ENCODE results near the gene MAPK10. TPM values are rescaled to one million over a fixed set of nuclear protein-coding genes. Genes with fewer than 3 reads are reported as not detected.

Gene MAPK10
- total and polyA plus RNA-seq, 2 of the 8 experiments (the other 6 are each of a cell fraction or from before 2014, with no cell fraction given), result 2.5 to 3.1 TPM

DNA sequence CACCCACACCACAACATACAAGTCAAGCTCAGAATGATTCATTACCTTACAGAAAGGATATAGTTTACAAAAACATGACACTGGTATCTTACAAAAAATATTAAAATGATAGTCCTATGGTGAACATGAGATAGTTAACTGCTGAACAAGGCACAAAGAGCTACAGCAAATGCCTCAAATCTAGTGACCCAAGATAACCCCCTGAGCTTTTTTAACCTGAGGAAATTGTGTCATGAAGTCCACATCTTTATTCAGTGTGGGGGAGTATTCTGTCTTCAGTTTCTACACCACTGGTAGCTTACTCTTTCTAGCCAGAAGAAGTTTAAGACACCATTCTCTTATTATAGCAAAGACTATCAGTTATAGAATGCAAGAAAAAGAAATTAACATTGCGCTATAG is 218.7 kb downstream of the MAPK10 start (continued):
- TF ChIP-seq, protein P1, sequence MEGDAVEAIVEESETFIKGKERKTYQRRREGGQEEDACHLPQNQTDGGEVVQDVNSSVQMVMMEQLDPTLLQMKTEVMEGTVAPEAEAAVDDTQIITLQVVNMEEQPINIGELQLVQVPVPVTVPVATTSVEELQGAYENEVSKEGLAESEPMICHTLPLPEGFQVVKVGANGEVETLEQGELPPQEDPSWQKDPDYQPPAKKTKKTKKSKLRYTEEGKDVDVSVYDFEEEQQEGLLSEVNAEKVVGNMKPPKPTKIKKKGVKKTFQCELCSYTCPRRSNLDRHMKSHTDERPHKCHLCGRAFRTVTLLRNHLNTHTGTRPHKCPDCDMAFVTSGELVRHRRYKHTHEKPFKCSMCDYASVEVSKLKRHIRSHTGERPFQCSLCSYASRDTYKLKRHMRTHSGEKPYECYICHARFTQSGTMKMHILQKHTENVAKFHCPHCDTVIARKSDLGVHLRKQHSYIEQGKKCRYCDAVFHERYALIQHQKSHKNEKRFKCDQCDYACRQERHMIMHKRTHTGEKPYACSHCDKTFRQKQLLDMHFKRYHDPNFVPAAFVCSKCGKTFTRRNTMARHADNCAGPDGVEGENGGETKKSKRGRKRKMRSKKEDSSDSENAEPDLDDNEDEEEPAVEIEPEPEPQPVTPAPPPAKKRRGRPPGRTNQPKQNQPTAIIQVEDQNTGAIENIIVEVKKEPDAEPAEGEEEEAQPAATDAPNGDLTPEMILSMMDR (IDR thresholded peaks at IDR 0.05; ENCODE audit: control extremely low read depth in 1 of 3, insufficient read depth in 1 of 3, low read depth in 1 of 3, low read length in 3 of 3), result no peak
- no peak for TF ChIP-seq BACH1 (IDR thresholded peaks at IDR 0.05; ENCODE audit: low read length)
- TF ChIP-seq CEBPB (IDR thresholded peaks at IDR 0.05; ENCODE audit: low read depth, low read length), result no peak
- no peak for TF ChIP-seq SIX5 (IDR thresholded peaks at IDR 0.05; ENCODE audit: low read depth, low read length)
- TF ChIP-seq RNF2 (IDR thresholded peaks at IDR 0.05; ENCODE audit: borderline replicate concordance, low read depth, low read length, missing control alignments, poor library complexity, severe bottlenecking), result no peak
